Calu3 (cell line): ENCODE measurements around the gene PARM1. TPM values are rescaled to one million over a fixed set of nuclear protein-coding genes. Genes with fewer than 3 reads are reported as not detected.

Experiments used
- BruUV-seq: library from RNA; stranded (reverse); fragments of 400-500 nt; replicated peaks from 2 replicates; lab custom pipeline; 2021; lab: Mats Ljungman, UMichigan
- CTCF ChIA-PET: fragments of 300-600 bp; sonication (Branson Sonifier 250); formaldehyde crosslinking; loops from one replicate; lab custom pipeline; 2022; ENCODE audit warnings: antibody characterized with exemption; lab: Charles Lee
- DNase-seq: peaks from one replicate; pipeline ENCODE4 v3.0.0; 2022
- H3K27ac Mint-ChIP-seq: one replicate; pipeline ENCODE4 v1.8.0; 2022; ENCODE audit warnings: mixed read lengths; ENCODE audit not compliant: unreplicated experiment
- H3K27me3 Mint-ChIP-seq: one replicate; pipeline ENCODE4 v1.8.0; 2022; ENCODE audit warnings: mixed read lengths; ENCODE audit not compliant: unreplicated experiment
- H3K36me3 Mint-ChIP-seq: one replicate; pipeline ENCODE4 v1.8.0; 2022; ENCODE audit warnings: mild to moderate bottlenecking, moderate library complexity, mixed read lengths; ENCODE audit not compliant: insufficient read depth, unreplicated experiment
- H3K4me1 Mint-ChIP-seq: one replicate; pipeline ENCODE4 v1.8.0; 2022; ENCODE audit warnings: mild to moderate bottlenecking, low read depth, mixed read lengths; ENCODE audit not compliant: unreplicated experiment
- H3K4me3 Mint-ChIP-seq: one replicate; pipeline ENCODE4 v1.8.0; 2022; ENCODE audit warnings: mild to moderate bottlenecking, low read depth, moderate library complexity, mixed read lengths; ENCODE audit not compliant: unreplicated experiment
- H3K9me3 Mint-ChIP-seq: one replicate; pipeline ENCODE4 v1.8.0; 2022; ENCODE audit warnings: low read depth, mixed read lengths; ENCODE audit not compliant: unreplicated experiment
- CTCF ChIP-seq: fragments of 200-600 bp; IDR thresholded peaks from one replicate; pipeline ENCODE4 v1.8.0; 2022; ENCODE audit warnings: antibody characterized with exemption; ENCODE audit not compliant: unreplicated experiment
- intact Hi-C: fragments of 100-400 bp; cut with micrococcal nuclease; formaldehyde crosslinking; loops from one replicate; pipeline ENCODE4 v1.10.0; 2022; ENCODE audit not compliant: unreplicated experiment
- total RNA-seq: library from RNA; stranded (reverse); gene quantifications from 2 replicates; pipeline ENCODE4 v1.2.3, GENCODE V29; 2022

PARM1 gene
- total RNA-seq, 1 experiment from 2014 or later: 4.4 TPM

DNA sequence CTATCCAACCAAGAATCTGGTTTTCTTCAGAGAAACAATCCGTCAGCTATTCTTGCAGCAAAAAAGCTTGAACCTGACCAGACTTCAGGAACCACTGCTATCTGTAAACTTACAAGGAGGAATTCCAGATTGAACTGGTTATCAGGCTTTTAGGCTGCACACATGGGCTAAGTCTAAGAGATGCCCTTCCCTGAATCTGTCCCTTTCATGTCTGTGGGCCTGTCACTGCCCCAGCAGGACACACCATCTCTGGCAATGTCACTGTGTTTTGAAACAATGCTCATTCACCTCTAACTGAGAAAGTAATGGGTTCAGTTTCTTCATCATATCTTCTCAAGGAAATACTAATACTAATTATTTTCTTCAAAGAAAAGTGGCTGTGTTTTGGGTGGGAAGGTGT, 72.8 kb downstream of the PARM1 start:
- no TSS peak for BruUV-seq
- H3K4me1 Mint-ChIP-seq: peaks cover 13% of the 10 kb centered on the region
- no peaks in the 10 kb centered on the region for H3K36me3 Mint-ChIP-seq
- H3K4me3 Mint-ChIP-seq: no peak overlapping the region
- intact Hi-C loops: no loop called here
- H3K27ac Mint-ChIP-seq: no peak overlapping the region
- CTCF ChIA-PET: no interaction called here
- no peak for TF ChIP-seq CTCF
- DNase-seq: no peak
- no peaks in the 10 kb centered on the region for H3K9me3 Mint-ChIP-seq
- H3K27me3 Mint-ChIP-seq: no peaks in the 10 kb centered on the region

DNA sequence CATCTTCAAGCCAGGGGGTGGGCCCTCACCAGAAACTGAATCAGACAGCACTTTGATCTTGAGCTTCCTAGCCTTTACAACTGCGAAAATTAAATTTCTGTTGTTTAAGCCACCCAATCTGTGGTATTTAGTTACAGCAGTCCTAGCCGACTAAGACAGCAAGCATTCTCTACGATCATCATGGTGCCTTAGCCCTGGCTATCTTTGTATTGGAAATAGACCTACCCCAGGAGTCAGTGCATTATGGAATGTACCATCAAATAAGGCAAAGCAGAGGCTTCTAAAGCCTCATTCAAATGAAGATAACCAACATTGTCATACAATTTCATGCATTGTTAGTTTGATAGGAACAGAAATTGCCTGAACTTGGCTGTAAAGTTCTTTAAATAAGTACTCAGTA, 75.0 kb downstream of the PARM1 start:
- H3K27ac Mint-ChIP-seq: no peak overlapping the region
- H3K36me3 Mint-ChIP-seq: peaks cover 5% of the 10 kb centered on the region
- H3K9me3 Mint-ChIP-seq: no peaks in the 10 kb centered on the region
- no TSS peak for BruUV-seq
- no peak for DNase-seq
- no peak for TF ChIP-seq CTCF
- no peaks in the 10 kb centered on the region for H3K27me3 Mint-ChIP-seq
- CTCF ChIA-PET: no interaction called here
- intact Hi-C loops: no loop called here
- peaks cover 13% of the 10 kb centered on the region for H3K4me1 Mint-ChIP-seq
- no peak overlapping the region for H3K4me3 Mint-ChIP-seq

DNA sequence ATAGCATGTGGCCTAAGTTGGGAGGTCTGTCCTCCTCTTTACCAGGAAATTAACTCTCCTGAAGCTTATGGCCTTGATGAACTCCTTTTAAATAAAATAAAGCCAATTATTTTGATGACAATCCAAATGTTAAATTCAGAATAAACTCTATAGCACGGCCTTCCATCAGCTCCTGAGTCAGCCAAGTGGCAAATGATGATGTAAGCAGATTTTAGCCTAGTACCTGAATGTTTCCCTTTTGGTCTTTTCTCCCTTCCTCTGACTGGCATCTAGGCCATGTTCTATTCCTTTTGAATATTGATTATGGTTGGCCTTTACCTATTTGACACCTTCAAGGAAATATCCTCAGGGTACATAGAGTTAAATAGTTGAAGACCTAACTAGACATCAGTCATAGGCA, 76.2 kb downstream of the PARM1 start:
- Mint-ChIP-seq H3K27me3 (no peaks in the 10 kb centered on the region), H3K4me1 (peaks cover 6% of the 10 kb centered on the region), H3K9me3 (peaks cover 2% of the 10 kb centered on the region), H3K27ac (no peak overlapping the region), H3K4me3 (no peak overlapping the region), H3K36me3 (peaks cover 10% of the 10 kb centered on the region)
- BruUV-seq: no TSS peak
- intact Hi-C loops: no loop called here
- CTCF ChIA-PET: no interaction called here
- TF ChIP-seq CTCF: no peak
- no peak for DNase-seq

GRCh38 chr4:75011131-75011795, 78.3 kb downstream of the PARM1 start:
- no peak overlapping the region for H3K4me3 Mint-ChIP-seq
- peaks cover 2% of the 10 kb centered on the region for H3K9me3 Mint-ChIP-seq
- no peaks in the 10 kb centered on the region for H3K27me3 Mint-ChIP-seq
- intact Hi-C loops: no loop called here
- H3K36me3 Mint-ChIP-seq: peaks cover 11% of the 10 kb centered on the region
- no peak for DNase-seq
- no peaks in the 10 kb centered on the region for H3K4me1 Mint-ChIP-seq
- no peak overlapping the region for H3K27ac Mint-ChIP-seq
- CTCF ChIA-PET: no interaction called here
- no peak for TF ChIP-seq CTCF
- no TSS peak for BruUV-seq
